ENCODE data around the gene NFIB. TPM values are rescaled to one million over a fixed set of nuclear protein-coding genes. Genes with fewer than 3 reads are reported as not detected.

The NFIB gene
- total RNA-seq, 1 donor: 12.1 TPM

- no peak for DNase-seq (ENCODE audit: low read depth)
- no peak overlapping the region for H3K4me3 ChIP-seq (ENCODE audit: low read depth, low read length)
- TF ChIP-seq, protein P1, sequence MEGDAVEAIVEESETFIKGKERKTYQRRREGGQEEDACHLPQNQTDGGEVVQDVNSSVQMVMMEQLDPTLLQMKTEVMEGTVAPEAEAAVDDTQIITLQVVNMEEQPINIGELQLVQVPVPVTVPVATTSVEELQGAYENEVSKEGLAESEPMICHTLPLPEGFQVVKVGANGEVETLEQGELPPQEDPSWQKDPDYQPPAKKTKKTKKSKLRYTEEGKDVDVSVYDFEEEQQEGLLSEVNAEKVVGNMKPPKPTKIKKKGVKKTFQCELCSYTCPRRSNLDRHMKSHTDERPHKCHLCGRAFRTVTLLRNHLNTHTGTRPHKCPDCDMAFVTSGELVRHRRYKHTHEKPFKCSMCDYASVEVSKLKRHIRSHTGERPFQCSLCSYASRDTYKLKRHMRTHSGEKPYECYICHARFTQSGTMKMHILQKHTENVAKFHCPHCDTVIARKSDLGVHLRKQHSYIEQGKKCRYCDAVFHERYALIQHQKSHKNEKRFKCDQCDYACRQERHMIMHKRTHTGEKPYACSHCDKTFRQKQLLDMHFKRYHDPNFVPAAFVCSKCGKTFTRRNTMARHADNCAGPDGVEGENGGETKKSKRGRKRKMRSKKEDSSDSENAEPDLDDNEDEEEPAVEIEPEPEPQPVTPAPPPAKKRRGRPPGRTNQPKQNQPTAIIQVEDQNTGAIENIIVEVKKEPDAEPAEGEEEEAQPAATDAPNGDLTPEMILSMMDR (IDR thresholded peaks at IDR 0.05; ENCODE audit: insufficient read depth, low read depth, low read length): no peak
Observed at GRCh38 chr9:14155237-14155636, 158.7 kb downstream of the NFIB start.

DNA sequence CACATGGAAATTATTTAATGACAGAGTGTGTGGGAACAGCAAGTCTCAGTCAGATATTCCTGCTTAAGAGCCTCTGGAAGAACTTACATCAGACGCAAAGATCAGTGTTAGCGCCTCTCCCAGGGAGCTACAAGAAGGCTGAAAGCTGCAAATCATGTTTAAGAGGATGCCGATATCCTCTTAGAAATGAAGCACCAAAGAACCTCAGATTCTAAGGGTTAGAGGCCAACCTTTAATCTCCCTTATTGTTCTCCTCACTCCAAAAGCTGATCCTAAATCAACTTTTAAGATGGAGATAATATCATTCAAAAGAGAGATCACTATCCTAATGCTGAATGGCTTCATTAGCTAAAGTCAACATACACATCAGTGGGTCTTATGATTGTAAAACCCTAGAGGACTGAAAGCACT is 160.6 kb downstream of the NFIB start:
- peak; percentile 22 for DNase-seq (ENCODE audit: low read depth)
- TF ChIP-seq, protein P1 (IDR thresholded peaks at IDR 0.05; ENCODE audit: insufficient read depth, low read depth, low read length): no peak
- H3K4me3 ChIP-seq (ENCODE audit: low read depth, low read length): no peak overlapping the region

GRCh38 chr9:14151451-14151850 is 162.5 kb downstream of the NFIB start:
- TF ChIP-seq, protein P1 (IDR thresholded peaks at IDR 0.05; ENCODE audit: insufficient read depth, low read depth, low read length): no peak
- H3K4me3 ChIP-seq (ENCODE audit: low read depth, low read length): no peak overlapping the region
- DNase-seq (ENCODE audit: low read depth): no peak

- TF ChIP-seq, protein P1 (IDR thresholded peaks at IDR 0.05; ENCODE audit: insufficient read depth, low read depth, low read length): no peak
- H3K4me3 ChIP-seq (ENCODE audit: low read depth, low read length): no peak overlapping the region
- no peak for DNase-seq (ENCODE audit: low read depth)
Observed at GRCh38 chr9:14148501-14149103, 165.3 kb downstream of the NFIB start.

- TF ChIP-seq, protein P1 (IDR thresholded peaks at IDR 0.05; ENCODE audit: insufficient read depth, low read depth, low read length): no peak
- H3K4me3 ChIP-seq (ENCODE audit: low read depth, low read length): no peak overlapping the region
Observed at GRCh38 chr9:14147738-14148137, 166.2 kb downstream of the NFIB start.

GRCh38 chr9:14146201-14146874 is 167.6 kb downstream of the NFIB start:
- TF ChIP-seq, protein P1 (IDR thresholded peaks at IDR 0.05; ENCODE audit: insufficient read depth, low read depth, low read length): no peak
- no peak overlapping the region for H3K4me3 ChIP-seq (ENCODE audit: low read depth, low read length)
- DNase-seq (ENCODE audit: low read depth): no peak

More at GRCh38 chr9:14147738-14148137, 166.2 kb downstream of the NFIB start:
- no peak for DNase-seq (ENCODE audit: low read depth)
